Transverse colon (tissue), 4 donors: ENCODE results near the gene PRKCA.

ENCODE experiments used
- POLR2AphosphoS5 ChIP-seq, 3 donors: sonication (generic); formaldehyde crosslinking; IDR thresholded peaks; one replicate each; pipeline ENCODE4 v1.6.1; 2016; ENCODE audit warnings: antibody characterized with exemption in 3 of 3
- TF ChIP-seq, protein P1 (sequence below), 5 experiments: fragments of 200-600 bp in 3 of 5; fragments of 450-650 bp in 2 of 5; sonication (generic) in 3 of 5; IDR thresholded peaks; 1 replicate in 2 of 5; 2 replicates in 3 of 5; pipeline ENCODE4 v1.5.1; 2016 to 2017; ENCODE audit warnings: antibody characterized with exemption in 5 of 5, inconsistent platforms in 3 of 5, mild to moderate bottlenecking in 2 of 5, moderate library complexity in 1 of 5

- TF ChIP-seq, protein P1, sequence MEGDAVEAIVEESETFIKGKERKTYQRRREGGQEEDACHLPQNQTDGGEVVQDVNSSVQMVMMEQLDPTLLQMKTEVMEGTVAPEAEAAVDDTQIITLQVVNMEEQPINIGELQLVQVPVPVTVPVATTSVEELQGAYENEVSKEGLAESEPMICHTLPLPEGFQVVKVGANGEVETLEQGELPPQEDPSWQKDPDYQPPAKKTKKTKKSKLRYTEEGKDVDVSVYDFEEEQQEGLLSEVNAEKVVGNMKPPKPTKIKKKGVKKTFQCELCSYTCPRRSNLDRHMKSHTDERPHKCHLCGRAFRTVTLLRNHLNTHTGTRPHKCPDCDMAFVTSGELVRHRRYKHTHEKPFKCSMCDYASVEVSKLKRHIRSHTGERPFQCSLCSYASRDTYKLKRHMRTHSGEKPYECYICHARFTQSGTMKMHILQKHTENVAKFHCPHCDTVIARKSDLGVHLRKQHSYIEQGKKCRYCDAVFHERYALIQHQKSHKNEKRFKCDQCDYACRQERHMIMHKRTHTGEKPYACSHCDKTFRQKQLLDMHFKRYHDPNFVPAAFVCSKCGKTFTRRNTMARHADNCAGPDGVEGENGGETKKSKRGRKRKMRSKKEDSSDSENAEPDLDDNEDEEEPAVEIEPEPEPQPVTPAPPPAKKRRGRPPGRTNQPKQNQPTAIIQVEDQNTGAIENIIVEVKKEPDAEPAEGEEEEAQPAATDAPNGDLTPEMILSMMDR (IDR thresholded peaks at IDR 0.05), result no peak
- no peak for TF ChIP-seq POLR2AphosphoS5 (IDR thresholded peaks at IDR 0.05)
Observed at GRCh38 chr17:66353937-66354401, 51.6 kb downstream of the PRKCA start.
